Activated gamma-delta T cell (primary cell): ENCODE results near the gene TNFAIP8L2.
A peak's percentile ranks its signal among the peaks of the same experiment; 100 is the strongest.
"Not testable (repeated sequence)": the region's sequence is repeated elsewhere in the genome, so short reads cannot be mapped to it uniquely, and the experiment has no call there.

ENCODE experiments used
- DNase-seq: peaks from one replicate; lab custom pipeline; 2025; lab: John Stamatoyannopoulos, UW

Gene TNFAIP8L2

DNA sequence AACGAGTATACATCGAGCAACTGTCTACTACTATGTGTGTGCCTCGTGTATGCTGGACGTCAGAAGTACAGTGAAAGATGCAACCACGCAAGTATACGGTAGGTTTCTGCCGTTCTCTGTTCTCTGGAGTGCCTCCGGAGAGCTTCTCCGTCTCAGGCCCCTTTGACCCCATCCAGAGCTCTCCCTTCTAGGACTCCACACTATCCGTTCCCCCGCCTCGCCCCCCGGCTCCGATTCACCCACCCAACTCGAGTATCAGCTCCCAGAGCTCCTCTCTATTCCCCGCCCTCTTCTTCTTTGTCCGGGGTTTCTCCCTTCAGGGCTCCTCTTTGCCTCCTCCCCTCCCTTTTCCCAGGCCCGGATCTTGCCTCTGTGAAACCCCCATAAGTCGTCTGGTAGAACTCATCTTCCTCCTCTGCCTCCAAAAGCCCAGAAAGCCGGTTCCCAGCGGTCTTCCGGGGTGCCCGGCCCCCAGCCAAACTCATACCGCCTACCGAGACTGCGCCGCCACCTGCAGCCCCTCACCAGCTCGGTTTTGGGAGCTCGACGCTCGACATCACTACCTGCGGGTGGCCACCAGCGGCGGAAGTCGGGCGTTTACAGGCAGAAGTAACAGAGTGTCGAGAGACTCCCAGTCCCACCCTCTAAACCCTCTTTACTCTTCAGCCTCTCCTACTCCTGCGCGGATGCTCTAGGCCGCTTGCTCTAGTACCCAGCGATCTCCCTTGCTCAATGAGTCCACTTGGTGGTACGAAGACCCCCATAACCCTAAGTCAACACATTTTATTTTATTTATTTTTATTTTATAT lies 33.4 kb downstream of the TNFAIP8L2 start, which contains the start of gene VPS72:
Gene VPS72, minus strand, starts transcription at position 561 of the 809 bp plus-strand sequence. Its CDS starts 76 bp downstream, at position 485.
- peak; percentile 65 for DNase-seq

DNA sequence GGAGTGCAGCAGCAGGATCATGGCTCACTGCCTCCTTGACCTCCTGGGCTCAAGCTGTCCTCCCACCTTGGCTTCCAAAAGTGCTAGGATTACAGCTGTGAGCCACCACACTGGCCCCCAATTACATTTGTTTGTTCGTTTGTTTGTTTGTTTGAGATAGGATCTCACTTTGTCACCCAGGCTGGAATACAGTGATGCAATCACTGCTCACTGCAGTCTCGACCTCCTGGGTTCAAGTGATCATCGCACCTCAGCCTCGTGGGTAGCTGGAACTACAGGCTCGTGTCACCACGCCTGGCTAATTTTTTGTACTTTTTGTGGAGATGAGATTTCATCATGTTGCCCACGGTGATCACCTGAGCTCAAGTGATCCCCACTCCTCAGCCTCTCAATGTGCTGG lies 35.6 kb downstream of the TNFAIP8L2 start:
- DNase-seq: no peak

DNA sequence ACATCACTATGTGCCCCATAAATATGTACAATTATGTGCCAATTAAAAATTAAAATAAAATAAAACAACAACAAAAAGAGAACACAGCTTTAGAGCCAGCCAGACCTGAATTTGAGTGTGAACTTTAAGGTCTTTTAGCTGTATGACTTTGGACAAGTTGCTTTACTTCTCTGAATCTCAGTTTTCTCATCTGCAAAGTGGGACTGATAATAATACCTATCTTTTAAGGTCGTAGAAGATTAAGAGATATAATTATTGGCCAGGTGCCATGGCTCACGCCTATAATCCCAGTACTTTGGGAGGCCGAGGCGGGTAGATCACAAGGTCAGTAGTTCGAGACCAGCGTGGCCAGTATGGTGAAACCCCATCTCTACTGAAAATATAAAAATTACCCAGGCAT lies 36.9 kb downstream of the TNFAIP8L2 start:
- DNase-seq: no peak

DNA sequence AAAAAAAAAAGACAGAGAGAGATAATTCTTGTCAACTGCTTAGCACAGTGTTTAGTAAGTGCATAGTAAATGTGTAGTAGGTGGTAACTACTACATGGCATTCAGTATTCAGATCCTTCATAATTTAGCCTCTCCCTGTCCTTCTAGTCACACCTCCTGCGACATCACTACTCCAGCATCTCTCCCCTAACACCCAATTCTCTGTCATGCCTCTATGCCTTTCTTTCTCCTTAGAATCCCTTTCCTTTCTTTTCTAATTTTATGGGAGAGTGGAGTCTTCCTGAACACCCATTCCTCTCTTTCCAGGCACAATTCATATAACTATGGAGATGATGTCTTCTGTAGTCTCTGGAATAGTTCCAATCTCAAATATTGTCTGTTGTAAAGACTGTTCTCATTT lies 37.4 kb downstream of the TNFAIP8L2 start:
- no peak for DNase-seq

DNA sequence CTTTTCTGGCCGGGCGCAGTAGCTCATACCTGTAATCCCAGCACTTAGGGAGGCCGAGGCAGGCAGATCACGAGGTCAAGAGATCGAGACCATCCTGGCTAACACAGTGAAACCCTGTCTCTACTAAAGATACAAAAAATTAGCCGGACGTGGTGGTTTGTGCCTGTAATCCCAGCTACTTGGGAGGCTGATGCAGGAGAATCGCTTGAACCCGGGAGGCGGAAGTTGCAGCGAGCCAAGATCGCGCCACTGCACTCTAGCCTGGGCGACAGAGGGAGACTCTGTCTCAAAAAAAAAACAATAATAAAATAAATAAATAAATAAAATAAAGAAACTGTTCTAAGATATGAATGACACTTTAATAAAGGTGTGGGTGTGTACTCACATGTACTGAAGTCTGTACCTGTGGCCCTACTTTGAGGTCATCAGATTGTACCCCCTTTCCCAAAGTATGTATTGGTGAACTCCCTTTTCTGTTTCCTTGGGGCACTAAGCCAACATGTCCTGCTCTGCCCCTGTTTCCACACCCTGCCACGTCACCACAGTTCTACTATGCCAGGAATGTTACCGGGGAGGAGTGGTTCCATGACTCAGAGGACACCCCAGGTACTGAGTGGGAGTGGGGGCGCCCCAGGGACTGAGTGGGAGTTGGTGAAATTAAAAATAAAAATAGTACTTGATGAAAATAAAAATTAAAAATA lies 38.6 kb downstream of the TNFAIP8L2 start:
- not testable (repeated sequence) for DNase-seq

DNA sequence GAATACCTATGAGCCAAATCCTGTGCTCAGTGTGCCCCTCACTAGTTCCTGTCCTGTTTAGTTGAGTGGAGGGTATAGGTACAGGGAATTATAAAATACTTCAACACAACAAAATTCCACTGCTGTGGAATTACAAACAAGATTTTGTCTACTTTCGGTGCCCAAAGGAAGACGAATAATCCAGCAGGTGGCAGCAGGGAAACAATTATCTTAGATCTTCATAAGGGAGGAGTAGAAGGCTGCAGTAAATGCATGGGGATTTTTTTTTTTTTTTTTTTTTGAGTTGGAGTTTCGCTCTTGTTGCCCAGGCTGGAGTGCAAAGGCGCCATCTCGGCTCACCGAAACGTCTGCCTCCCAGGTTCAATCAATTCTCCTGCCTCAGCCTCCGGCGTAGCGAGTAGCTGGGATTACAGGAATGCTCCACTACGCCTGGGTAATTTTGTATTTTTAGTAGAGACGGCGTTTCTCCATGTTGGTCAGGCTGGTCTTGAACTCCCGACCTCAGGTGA lies 39.9 kb downstream of the TNFAIP8L2 start:
- DNase-seq: no peak

DNA sequence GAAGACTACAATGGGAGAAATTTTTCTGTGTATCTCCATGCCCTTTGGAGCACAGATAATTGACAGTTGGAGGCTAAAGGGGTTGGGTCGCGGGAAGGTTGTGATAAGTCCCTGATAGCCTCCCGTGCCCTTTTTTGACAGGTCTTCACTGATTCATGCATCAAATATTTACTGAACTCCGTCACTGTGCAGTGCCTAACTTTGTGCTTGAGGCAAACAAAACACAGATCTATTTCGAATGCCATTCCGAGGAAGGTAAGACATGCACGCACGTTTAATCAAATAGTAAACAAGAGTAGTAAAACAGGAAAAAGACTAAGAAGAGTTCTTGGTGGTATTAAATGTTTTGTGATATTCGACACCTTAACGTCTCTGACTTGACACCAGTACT lies 41.4 kb downstream of the TNFAIP8L2 start:
- DNase-seq: no peak

DNA sequence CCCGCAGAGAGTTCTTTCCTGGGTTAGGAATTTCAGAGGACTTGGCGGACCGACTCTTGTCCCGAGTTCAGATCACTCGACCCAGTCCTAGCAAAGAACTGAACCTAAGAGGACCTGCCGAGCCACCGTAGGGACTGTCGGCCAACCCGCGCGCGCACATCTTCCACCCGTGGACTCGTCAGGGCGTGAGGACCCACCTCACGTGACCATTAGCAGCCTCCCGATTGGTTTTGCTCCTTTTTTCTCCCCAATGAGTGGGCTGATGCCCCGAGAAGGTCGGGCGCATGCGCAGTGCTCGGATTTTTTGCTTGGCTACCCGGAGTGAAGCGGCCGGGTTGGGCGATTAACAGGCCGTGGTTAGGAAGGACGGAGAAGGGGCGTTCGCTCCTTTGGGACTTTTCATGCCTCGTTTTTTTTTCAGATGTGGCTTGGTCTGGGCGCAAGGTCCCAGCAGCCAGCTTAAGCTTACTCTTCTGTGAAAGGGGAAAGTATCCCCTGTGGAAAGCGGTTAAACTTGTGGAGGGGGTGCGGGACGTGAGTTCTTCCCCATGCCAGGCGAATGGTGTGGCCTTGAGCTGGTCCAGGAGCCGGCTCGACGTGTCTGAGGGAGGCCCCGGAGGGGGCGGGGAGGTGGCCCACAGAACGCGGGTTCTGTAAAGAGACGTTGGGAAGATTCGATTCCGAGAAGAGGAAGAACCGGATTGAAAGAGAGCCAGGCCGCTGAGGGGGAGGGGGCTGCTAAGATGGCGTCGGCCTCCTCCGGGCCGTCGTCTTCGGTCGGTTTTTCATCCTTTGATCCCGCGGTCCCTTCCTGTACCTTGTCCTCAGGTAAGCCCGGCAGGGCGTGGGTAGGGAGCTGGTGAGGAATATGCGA lies 42.0 kb downstream of the TNFAIP8L2 start, which contains the start of gene PIP5K1A:
Gene PIP5K1A, plus strand, starts transcription at position 299 of the 874 bp plus-strand sequence. Its CDS starts 445 bp downstream, at position 744.
- peak; percentile 93 for DNase-seq

DNA sequence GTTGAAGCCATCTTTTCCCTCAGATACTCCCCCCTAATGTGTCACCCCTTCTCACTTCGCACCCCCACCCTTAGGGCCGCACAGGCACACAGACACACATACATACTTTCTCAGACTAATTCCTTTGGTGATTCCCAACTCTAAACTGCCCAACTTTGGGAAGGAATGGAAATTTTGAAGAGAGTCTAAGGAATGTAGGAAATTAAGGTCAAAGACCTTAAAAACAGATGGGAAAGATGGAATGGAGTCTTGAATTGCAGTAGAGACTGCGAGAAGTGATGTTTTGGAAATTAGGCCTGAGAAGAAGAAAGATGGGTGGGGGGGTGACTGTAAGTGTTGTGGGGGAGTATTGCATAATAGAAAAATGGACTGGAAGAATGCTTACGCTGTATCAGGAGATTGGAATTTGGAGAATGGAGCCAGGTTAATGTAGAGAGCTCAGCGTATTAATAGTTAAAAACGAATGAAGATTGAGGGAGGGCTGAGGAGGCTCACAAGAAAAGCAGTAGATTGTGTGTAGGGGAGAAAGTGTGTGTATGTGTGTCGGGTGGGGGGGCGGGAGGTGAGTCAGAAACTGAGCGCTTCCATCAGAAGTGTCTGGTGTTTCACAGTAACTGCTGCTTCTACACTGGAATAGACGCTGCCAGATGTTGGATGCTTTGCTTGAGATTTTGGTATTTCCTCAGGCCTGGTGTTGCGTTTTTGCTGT lies 43.6 kb downstream of the TNFAIP8L2 start:
- no peak for DNase-seq

DNA sequence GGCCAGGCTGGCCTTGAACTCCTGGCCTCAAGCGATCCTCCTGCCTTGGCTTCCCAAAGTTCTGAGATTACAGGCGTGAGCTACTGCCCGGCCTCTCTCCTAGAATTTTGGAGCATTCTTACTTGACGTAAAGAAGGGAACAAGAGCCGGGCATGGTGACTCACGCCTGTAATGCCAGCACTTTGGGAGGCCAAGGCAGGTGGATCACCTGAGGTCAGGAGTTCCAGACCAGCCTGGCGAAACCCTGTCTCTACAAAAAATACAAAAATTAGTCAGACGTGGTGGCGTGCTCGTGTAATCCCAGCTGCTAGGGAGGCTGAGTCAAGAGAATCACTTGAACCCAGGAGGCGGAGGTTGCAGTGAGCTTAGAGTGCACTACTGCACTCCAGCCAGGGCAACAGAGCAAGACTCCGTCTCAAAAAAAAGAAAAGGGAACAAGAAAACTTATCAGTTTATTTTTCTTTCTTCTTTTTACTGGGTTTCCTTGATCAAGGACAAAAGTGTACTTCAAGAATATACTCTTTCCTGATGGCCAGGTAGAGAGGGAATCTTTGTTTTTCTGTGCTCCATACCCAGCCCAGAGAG lies 49.0 kb downstream of the TNFAIP8L2 start:
- not testable (repeated sequence) for DNase-seq
